Globus pallidus (tissue), 1 donor: ENCODE measurements around the gene RAB17.
A peak's percentile ranks its signal among the peaks of the same experiment; 100 is the strongest.
"Not testable (repeated sequence)": the region's sequence is repeated elsewhere in the genome, so short reads cannot be mapped to it uniquely, and the experiment has no call there.

Source experiments
- DNase-seq: peaks from one replicate; pipeline ENCODE4 v3.0.0-alpha.2; 2015; ENCODE audit warnings: low spot score

The RAB17 gene

GRCh38 chr2:237624565-237624964 lies 34.0 kb upstream of the RAB17 start:
- no peak for DNase-seq

GRCh38 chr2:237623428-237624403 lies 33.2 kb upstream of the RAB17 start:
- no peak for DNase-seq

- DNase-seq: no peak
These were observed 27.9 kb upstream of the RAB17 start for GRCh38 chr2:237618449-237618848.

- no peak for DNase-seq
These were observed 27.1 kb upstream of the RAB17 start for GRCh38 chr2:237617587-237617982.

GRCh38 chr2:237616734-237617586 lies 26.4 kb upstream of the RAB17 start:
- no peak for DNase-seq

- no peak for DNase-seq
These were observed 25.8 kb upstream of the RAB17 start for GRCh38 chr2:237616373-237616733.

- no peak for DNase-seq
These were observed 25.2 kb upstream of the RAB17 start for GRCh38 chr2:237615631-237616249.

GRCh38 chr2:237614151-237614720 lies 23.7 kb upstream of the RAB17 start:
- DNase-seq: no peak

GRCh38 chr2:237613679-237614078 lies 23.1 kb upstream of the RAB17 start:
- no peak for DNase-seq

GRCh38 chr2:237612527-237613357 lies 22.2 kb upstream of the RAB17 start:
- no peak for DNase-seq

- DNase-seq: not testable (repeated sequence)
These were observed 16.0 kb upstream of the RAB17 start for GRCh38 chr2:237606522-237606921.

GRCh38 chr2:237604960-237605359 lies 14.4 kb upstream of the RAB17 start:
- DNase-seq: no peak

- no peak for DNase-seq
These were observed 13.9 kb upstream of the RAB17 start for GRCh38 chr2:237604391-237604790.

- peak; percentile 44 for DNase-seq
These were observed 13.3 kb upstream of the RAB17 start for GRCh38 chr2:237603718-237604362.

GRCh38 chr2:237603049-237603717 lies 12.6 kb upstream of the RAB17 start:
- DNase-seq: no peak

GRCh38 chr2:237602409-237602808 lies 11.9 kb upstream of the RAB17 start:
- no peak for DNase-seq

GRCh38 chr2:237601453-237602116 lies 11.1 kb upstream of the RAB17 start:
- DNase-seq: no peak

GRCh38 chr2:237600205-237600846 lies 9.8 kb upstream of the RAB17 start:
- no peak for DNase-seq
